Cardiac fibroblast (primary cell): ENCODE results near the gene ANKS6.
A peak's percentile ranks its signal among the peaks of the same experiment; 100 is the strongest.

Experiments
- DNase-seq, 2 donors: peaks; one replicate each; pipeline versions ENCODE4 v3.0.0 to v3.0.0-alpha.2; 2010; ENCODE audit warnings: low read depth in 2 of 2
- H3K4me3 ChIP-seq, 2 donors: replicated peaks in 1 of 2; 1 replicate in 1 of 2; 2 replicates in 1 of 2; pipeline ENCODE4 v1.5.1; 2011; ENCODE audit warnings: low read depth in 2 of 2, low read length in 2 of 2, mild to moderate bottlenecking in 2 of 2, moderate library complexity in 1 of 2
- CTCF ChIP-seq: IDR thresholded peaks from one replicate; pipeline ENCODE4 v1.5.1; 2011; ENCODE audit warnings: low read depth, mild to moderate bottlenecking, low read length, inconsistent platforms

The ANKS6 gene

GRCh38 chr9:98793031-98793430 is 3.3 kb downstream of the ANKS6 start:
- DNase-seq: no peak
- no peak for TF ChIP-seq CTCF
- H3K4me3 ChIP-seq: no peak overlapping the region

GRCh38 chr9:98791608-98792490 is 4.5 kb downstream of the ANKS6 start:
- no peak for DNase-seq
- H3K4me3 ChIP-seq: no peak overlapping the region
- TF ChIP-seq CTCF: no peak

- H3K4me3 ChIP-seq: no peak overlapping the region
- peak; percentile 97 for TF ChIP-seq CTCF
Measured at GRCh38 chr9:98790842-98791607, 5.3 kb downstream of the ANKS6 start.

GRCh38 chr9:98790134-98790841 is 6.1 kb downstream of the ANKS6 start:
- H3K4me3 ChIP-seq: no peak overlapping the region
- DNase-seq: no peak
- no peak for TF ChIP-seq CTCF

More at GRCh38 chr9:98790842-98791607, 5.3 kb downstream of the ANKS6 start:
- peak; percentile 96 for DNase-seq

- no peak for TF ChIP-seq CTCF
- no peak overlapping the region for H3K4me3 ChIP-seq
Measured at GRCh38 chr9:98789483-98790133, 6.7 kb downstream of the ANKS6 start.

GRCh38 chr9:98787766-98788335 is 8.5 kb downstream of the ANKS6 start:
- no peak for TF ChIP-seq CTCF
- DNase-seq: no peak
- no peak overlapping the region for H3K4me3 ChIP-seq

More at GRCh38 chr9:98789483-98790133, 6.7 kb downstream of the ANKS6 start:
- DNase-seq: no peak
